ENCODE data around the gene CNDP1.

The CNDP1 gene

DNA sequence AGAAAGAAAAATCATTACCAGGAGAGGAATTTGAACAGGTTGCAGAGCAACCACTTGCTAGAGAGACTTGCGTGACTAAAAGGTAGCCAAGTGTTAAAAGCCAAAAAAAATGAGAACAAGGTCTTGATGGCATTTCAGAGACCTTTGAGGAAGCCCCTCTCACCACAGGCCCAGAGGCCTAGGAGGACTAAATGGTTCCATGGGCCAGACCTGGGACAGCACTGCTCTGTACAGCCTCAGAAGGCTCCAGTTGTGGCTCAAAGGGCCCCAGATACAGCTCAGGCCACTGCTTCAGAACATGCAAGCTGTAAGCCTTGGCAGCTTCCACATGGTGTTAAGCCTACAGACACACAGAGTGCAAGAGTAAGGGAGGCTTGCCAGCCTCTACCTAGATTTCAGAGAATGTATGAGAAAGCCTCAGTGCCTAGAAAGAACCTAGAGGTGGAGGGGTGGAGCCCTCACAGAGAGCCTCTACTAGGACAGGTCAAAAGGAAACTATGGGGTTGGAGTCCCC lies 15.3 kb downstream of the CNDP1 start:
- DNase-seq, result no peak
- H3K9me3 Mint-ChIP-seq, result peaks cover 55% of the 10 kb centered on the region
- H3K36me3 Mint-ChIP-seq (ENCODE audit: low read depth), result peaks cover 6% of the 10 kb centered on the region
- H3K27me3 Mint-ChIP-seq (ENCODE audit: low read depth, poor library complexity), result peaks cover 25% of the 10 kb centered on the region
- H3K27ac Mint-ChIP-seq, result no peak overlapping the region
- no peak overlapping the region for H3K4me3 Mint-ChIP-seq
- TF ChIP-seq, protein P1, sequence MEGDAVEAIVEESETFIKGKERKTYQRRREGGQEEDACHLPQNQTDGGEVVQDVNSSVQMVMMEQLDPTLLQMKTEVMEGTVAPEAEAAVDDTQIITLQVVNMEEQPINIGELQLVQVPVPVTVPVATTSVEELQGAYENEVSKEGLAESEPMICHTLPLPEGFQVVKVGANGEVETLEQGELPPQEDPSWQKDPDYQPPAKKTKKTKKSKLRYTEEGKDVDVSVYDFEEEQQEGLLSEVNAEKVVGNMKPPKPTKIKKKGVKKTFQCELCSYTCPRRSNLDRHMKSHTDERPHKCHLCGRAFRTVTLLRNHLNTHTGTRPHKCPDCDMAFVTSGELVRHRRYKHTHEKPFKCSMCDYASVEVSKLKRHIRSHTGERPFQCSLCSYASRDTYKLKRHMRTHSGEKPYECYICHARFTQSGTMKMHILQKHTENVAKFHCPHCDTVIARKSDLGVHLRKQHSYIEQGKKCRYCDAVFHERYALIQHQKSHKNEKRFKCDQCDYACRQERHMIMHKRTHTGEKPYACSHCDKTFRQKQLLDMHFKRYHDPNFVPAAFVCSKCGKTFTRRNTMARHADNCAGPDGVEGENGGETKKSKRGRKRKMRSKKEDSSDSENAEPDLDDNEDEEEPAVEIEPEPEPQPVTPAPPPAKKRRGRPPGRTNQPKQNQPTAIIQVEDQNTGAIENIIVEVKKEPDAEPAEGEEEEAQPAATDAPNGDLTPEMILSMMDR (IDR thresholded peaks at IDR 0.05), result no peak
- H3K4me1 Mint-ChIP-seq, result peaks cover 17% of the 10 kb centered on the region

DNA sequence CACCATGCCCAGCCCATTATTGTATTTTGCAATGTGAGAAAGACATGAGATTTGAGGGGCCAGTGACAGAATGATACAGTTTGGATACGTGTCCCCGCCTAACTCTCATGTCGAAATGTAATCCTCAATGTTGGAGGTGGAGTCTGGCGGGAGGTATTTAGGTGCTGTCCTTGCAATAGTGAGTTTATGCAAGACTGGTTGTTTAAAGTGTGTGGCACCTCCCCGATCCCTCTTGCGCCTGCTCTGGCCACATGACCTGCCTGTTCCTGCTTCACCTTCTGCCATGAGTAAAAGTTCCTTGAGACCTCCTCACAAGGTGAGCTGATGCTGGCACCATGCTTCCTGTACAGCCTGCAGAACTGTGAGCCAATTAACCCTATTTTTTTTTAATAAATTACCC lies 16.6 kb downstream of the CNDP1 start:
- Mint-ChIP-seq H3K27ac (no peak overlapping the region), H3K4me1 (peaks cover 10% of the 10 kb centered on the region), H3K4me3 (no peak overlapping the region), H3K27me3 (ENCODE audit: low read depth, poor library complexity) (peaks cover 26% of the 10 kb centered on the region), H3K9me3 (peaks cover 55% of the 10 kb centered on the region), H3K36me3 (ENCODE audit: low read depth) (peaks cover 6% of the 10 kb centered on the region)
- no peak for DNase-seq
- TF ChIP-seq, protein P1 (IDR thresholded peaks at IDR 0.05), result no peak

DNA sequence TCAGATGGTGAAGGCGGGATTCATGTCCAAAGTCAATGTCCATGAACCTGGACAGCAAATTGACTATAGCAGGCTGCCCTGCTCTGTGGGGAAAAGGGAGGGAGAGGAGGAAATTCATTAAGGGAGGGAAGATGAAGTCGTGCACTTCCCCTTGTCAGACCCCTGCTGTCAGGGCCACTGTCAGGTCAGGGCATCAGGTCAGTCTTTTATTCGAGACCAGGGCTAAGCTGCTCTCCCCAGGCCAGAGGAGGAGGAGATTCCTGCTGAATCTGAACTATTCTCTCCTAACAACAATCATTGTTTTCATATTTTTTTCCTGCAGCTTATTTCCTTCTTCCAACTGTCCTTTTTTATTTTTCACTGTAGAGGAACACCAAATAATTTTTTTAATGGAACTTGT lies 17.2 kb downstream of the CNDP1 start:
- H3K4me3 Mint-ChIP-seq, result no peak overlapping the region
- peaks cover 10% of the 10 kb centered on the region for H3K4me1 Mint-ChIP-seq
- TF ChIP-seq, protein P1 (IDR thresholded peaks at IDR 0.05), result no peak
- peaks cover 53% of the 10 kb centered on the region for H3K9me3 Mint-ChIP-seq
- H3K27me3 Mint-ChIP-seq (ENCODE audit: low read depth, poor library complexity), result peaks cover 31% of the 10 kb centered on the region
- no peak for DNase-seq
- H3K36me3 Mint-ChIP-seq (ENCODE audit: low read depth), result peaks cover 6% of the 10 kb centered on the region
- no peak overlapping the region for H3K27ac Mint-ChIP-seq

DNA sequence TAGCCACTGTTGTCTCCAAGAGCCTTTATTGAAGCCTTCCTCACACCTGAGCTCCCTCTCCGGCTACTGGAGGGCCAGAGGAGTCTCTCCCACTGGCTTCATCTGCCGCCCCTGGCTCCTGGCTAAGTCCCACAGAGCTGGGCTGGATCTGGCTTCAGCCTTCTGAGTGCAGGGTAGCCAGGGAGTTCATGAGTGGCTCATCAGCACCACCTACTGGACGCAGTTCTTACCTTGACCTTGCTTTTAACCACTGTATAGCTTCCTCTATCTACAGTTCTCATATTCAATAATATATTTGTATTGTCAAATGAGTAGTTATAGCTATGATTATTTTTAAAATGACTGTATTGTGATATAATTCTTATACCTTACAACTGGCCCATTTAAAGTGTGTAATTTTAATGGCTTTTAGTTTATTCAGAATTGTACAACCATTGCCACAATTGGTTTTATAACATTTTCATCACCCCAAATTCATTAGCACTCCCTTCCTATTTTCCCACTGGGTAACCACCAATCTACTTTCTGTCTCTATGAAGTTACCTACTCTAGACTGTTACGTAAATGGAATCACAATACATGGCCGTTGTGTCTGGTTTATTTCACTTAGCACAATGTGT lies 17.7 kb downstream of the CNDP1 start:
- Mint-ChIP-seq H3K36me3 (ENCODE audit: low read depth) (peaks cover 6% of the 10 kb centered on the region), H3K4me3 (no peak overlapping the region), H3K27me3 (ENCODE audit: low read depth, poor library complexity) (peaks cover 37% of the 10 kb centered on the region), H3K9me3 (peaks cover 47% of the 10 kb centered on the region), H3K4me1 (peaks cover 10% of the 10 kb centered on the region), H3K27ac (no peak overlapping the region)
- peak; percentile 86 for DNase-seq
- TF ChIP-seq, protein P1 (IDR thresholded peaks at IDR 0.05), result peak; percentile 84

DNA sequence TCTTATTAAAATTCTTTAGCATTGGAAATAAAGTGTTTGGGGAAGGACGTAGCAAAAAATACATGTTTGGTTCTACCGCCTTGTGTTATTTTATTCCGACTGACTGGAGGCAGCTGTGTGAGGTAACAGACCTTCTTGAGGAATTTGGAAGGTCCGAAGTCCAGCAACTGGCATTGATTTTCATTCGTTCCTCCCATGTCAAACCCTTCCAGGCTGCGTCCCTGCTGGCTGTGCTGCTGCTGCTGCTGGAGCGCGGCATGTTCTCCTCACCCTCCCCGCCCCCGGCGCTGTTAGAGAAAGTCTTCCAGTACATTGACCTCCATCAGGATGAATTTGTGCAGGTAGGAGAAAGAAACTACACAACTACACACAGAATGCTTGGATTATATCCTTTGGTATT lies 21.8 kb downstream of the CNDP1 start:
- Mint-ChIP-seq H3K27ac (no peak overlapping the region), H3K9me3 (peaks cover 7% of the 10 kb centered on the region), H3K27me3 (ENCODE audit: low read depth, poor library complexity) (peaks cover 46% of the 10 kb centered on the region), H3K4me1 (peaks cover 10% of the 10 kb centered on the region), H3K36me3 (ENCODE audit: low read depth) (no peaks in the 10 kb centered on the region), H3K4me3 (no peak overlapping the region)
- TF ChIP-seq, protein P1 (IDR thresholded peaks at IDR 0.05), result no peak
- DNase-seq, result no peak

DNA sequence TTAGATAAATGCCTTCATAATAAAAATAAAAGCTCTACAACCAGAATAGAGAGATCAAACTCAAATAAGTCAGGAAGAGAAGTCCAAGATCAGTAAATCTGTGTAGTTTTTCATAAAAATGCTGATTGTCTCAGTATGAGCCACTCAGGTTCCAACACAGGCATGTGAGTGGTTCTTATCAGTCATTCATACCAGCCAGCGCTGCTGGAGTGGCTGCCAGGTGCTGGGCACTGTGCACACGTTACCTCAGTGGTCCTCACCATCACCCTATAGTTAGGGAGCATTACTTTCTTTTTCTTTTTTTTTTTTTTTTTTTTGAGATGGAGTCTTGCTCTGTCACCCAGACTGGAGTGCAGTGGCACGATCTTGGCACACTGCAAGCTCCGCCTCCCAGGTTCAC lies 23.8 kb downstream of the CNDP1 start:
- Mint-ChIP-seq H3K27me3 (ENCODE audit: low read depth, poor library complexity) (peaks cover 43% of the 10 kb centered on the region), H3K27ac (no peak overlapping the region), H3K4me3 (no peak overlapping the region), H3K4me1 (peaks cover 8% of the 10 kb centered on the region), H3K9me3 (no peaks in the 10 kb centered on the region), H3K36me3 (ENCODE audit: low read depth) (no peaks in the 10 kb centered on the region)
- TF ChIP-seq, protein P1 (IDR thresholded peaks at IDR 0.05), result no peak
- DNase-seq, result no peak

All from nephron progenitor cell (in vitro differentiated cells).